Thyroid gland (tissue), 4 donors: Measurements from ENCODE around the gene KLRF1.

ENCODE experiments used
- CTCF ChIP-seq, 6 experiments: fragments of 200-600 bp in 3 of 6; fragments of 450-650 bp in 3 of 6; sonication (generic) in 3 of 6; IDR thresholded peaks; one replicate each; pipeline ENCODE4 v1.5.1; 2016 to 2019; ENCODE audit warnings: antibody characterized with exemption in 6 of 6, mild to moderate bottlenecking in 2 of 6, inconsistent platforms in 1 of 6, moderate library complexity in 1 of 6
- POLR2A ChIP-seq, 2 donors: fragments of 450-650 bp; IDR thresholded peaks; one replicate each; pipeline ENCODE4 v1.6.1; 2017; ENCODE audit warnings: antibody characterized with exemption in 2 of 2, mild to moderate bottlenecking in 2 of 2, moderate library complexity in 1 of 2

- TF ChIP-seq POLR2A (IDR thresholded peaks at IDR 0.05) (no peak), CTCF (IDR thresholded peaks at IDR 0.05) (no peak)
These were observed 34.2 kb upstream of the KLRF1 start for GRCh38 chr12:9792961-9793617.
